PFSK-1 (cell line): Measurements from ENCODE around the gene ULK3.

ENCODE experiments used
- SIN3A ChIP-seq: IDR thresholded peaks from 2 replicates; pipeline ENCODE4 v1.6.1; 2012; ENCODE audit warnings: mild to moderate bottlenecking, low read length, moderate library complexity, borderline replicate concordance; ENCODE audit not compliant: insufficient read depth
- TAF1 ChIP-seq: IDR thresholded peaks from 2 replicates; pipeline ENCODE4 v1.6.1; 2012; ENCODE audit warnings: low read length, control low read depth, borderline replicate concordance; ENCODE audit not compliant: insufficient read depth
- TF ChIP-seq, protein P1 (sequence below), 2 experiments: IDR thresholded peaks; 2 replicates each; pipeline versions ENCODE4 v1.6.1 to v1.8.0; 2011 to 2012; ENCODE audit warnings: low read depth in 2 of 2, low read length in 2 of 2, control low read depth in 1 of 2, inconsistent platforms in 1 of 2, mild to moderate bottlenecking in 1 of 2, moderate library complexity in 1 of 2; ENCODE audit not compliant: insufficient read depth in 1 of 2

DNA sequence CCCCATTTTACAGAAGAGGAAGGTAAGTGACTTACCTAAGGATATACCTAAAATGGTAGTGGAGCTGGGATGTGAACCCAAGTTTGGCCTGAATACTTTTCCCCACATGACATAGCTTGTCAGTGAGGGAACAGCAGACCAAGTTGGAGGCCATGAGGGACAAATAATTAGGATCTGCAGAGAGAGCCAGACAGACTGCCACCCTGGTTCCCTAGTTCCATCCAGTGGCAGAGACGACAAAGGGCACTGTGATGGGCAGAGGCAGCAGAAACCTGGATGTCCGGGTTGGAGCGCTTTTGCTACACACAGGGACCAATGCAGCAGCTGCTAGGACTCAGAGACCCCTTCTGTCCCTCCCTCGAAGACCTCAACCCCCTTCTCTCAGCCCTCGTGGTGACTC, 15.3 kb downstream of the ULK3 start:
- TF ChIP-seq, protein P1, sequence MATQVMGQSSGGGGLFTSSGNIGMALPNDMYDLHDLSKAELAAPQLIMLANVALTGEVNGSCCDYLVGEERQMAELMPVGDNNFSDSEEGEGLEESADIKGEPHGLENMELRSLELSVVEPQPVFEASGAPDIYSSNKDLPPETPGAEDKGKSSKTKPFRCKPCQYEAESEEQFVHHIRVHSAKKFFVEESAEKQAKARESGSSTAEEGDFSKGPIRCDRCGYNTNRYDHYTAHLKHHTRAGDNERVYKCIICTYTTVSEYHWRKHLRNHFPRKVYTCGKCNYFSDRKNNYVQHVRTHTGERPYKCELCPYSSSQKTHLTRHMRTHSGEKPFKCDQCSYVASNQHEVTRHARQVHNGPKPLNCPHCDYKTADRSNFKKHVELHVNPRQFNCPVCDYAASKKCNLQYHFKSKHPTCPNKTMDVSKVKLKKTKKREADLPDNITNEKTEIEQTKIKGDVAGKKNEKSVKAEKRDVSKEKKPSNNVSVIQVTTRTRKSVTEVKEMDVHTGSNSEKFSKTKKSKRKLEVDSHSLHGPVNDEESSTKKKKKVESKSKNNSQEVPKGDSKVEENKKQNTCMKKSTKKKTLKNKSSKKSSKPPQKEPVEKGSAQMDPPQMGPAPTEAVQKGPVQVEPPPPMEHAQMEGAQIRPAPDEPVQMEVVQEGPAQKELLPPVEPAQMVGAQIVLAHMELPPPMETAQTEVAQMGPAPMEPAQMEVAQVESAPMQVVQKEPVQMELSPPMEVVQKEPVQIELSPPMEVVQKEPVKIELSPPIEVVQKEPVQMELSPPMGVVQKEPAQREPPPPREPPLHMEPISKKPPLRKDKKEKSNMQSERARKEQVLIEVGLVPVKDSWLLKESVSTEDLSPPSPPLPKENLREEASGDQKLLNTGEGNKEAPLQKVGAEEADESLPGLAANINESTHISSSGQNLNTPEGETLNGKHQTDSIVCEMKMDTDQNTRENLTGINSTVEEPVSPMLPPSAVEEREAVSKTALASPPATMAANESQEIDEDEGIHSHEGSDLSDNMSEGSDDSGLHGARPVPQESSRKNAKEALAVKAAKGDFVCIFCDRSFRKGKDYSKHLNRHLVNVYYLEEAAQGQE (IDR thresholded peaks at IDR 0.05; ENCODE audit: insufficient read depth in 1 of 2, low read depth in 2 of 2, low read length in 2 of 2), result no peak
- TF ChIP-seq TAF1 (no peak), SIN3A (no peak)
